OCI-LY3 (cell line): ENCODE data around the gene SRCAP.

Experiments used
- H2AFZ ChIP-seq: fragments of 200-600, 300-600 bp; shearing (Covaris generic); 2 replicates; pipeline ENCODE4 v1.6.0; 2014; ENCODE audit warnings: antibody characterized with exemption, low read depth, low read length
- H3K27ac ChIP-seq: fragments of 200-600, 300-600 bp; sonication (generic); 2 replicates; pipeline ENCODE4 v1.5.1; 2014; ENCODE audit warnings: mild to moderate bottlenecking, low read length, moderate library complexity, mixed read lengths
- H3K27me3 ChIP-seq: fragments of 200-600, 300-600 bp; sonication (generic); 2 replicates; pipeline ENCODE4 v1.6.1; 2014; ENCODE audit warnings: low read depth, low read length, mixed read lengths
- H3K36me3 ChIP-seq: fragments of 200-600, 300-600 bp; sonication (generic); replicated peaks from 2 replicates; pipeline ENCODE3; 2014; ENCODE audit warnings: low read depth, low read length, mixed read lengths
- H3K4me1 ChIP-seq: fragments of 300-600, 200-600 bp; sonication (generic); 2 replicates; pipeline ENCODE4 v1.6.1; 2014; ENCODE audit warnings: low read length, mixed read lengths
- H3K4me2 ChIP-seq: fragments of 200-600, 300-600 bp; sonication (generic); 2 replicates; pipeline ENCODE4 v1.6.1; 2014; ENCODE audit warnings: low read length, mixed read lengths
- H3K4me3 ChIP-seq: fragments of 300-600, 200-600 bp; sonication (generic); 2 replicates; pipeline ENCODE4 v1.5.1; 2014; ENCODE audit warnings: antibody characterized with exemption, mild to moderate bottlenecking, low read length, moderate library complexity
- H3K79me2 ChIP-seq: fragments of 300-600, 200-600 bp; shearing (Covaris generic); 2 replicates; pipeline ENCODE4 v1.6.1; 2014; ENCODE audit warnings: mild to moderate bottlenecking, low read length, mixed read lengths
- H3K9ac ChIP-seq: fragments of 300-600, 200-600 bp; shearing (Covaris generic); 2 replicates; pipeline ENCODE4 v1.6.0; 2014; ENCODE audit warnings: mild to moderate bottlenecking, low read length, moderate library complexity
- H3K9me3 ChIP-seq: fragments of 200-600, 300-600 bp; shearing (Covaris generic); 2 replicates; pipeline ENCODE4 v1.6.1; 2014; ENCODE audit warnings: low read length, mixed read lengths; ENCODE audit not compliant: insufficient read depth
- H4K20me1 ChIP-seq: fragments of 200-600, 300-600 bp; sonication (generic); 2 replicates; pipeline ENCODE4 v1.6.1; 2016; ENCODE audit warnings: low read length, mixed read lengths; ENCODE audit not compliant: insufficient read depth
- CTCF ChIP-seq: fragments of 200-600, 300-600 bp; sonication (generic); IDR thresholded peaks from 2 replicates; pipeline ENCODE4 v1.5.1; 2014; ENCODE audit warnings: antibody characterized with exemption, low read length, low read depth
- EZH2phosphoT487 ChIP-seq: fragments of 200-600 bp; shearing (Covaris generic); IDR thresholded peaks from 2 replicates; pipeline ENCODE4 v1.6.1; 2018; ENCODE audit warnings: antibody characterized with exemption, mixed run types, low read depth

Gene SRCAP

GRCh38 chr16:30760001-30760559, 61.1 kb downstream of the SRCAP start:
- H4K20me1 ChIP-seq: no peaks in the 10 kb centered on the region
- H3K4me1 ChIP-seq: peaks cover 17% of the 10 kb centered on the region
- H2AFZ ChIP-seq: no peak overlapping the region
- TF ChIP-seq CTCF (no peak), EZH2phosphoT487 (no peak)
- no peaks in the 10 kb centered on the region for H3K27me3 ChIP-seq
- peaks cover 20% of the 10 kb centered on the region for H3K79me2 ChIP-seq
- H3K9ac ChIP-seq: no peak overlapping the region
- no peak overlapping the region for H3K4me3 ChIP-seq
- no peak overlapping the region for H3K4me2 ChIP-seq
- H3K27ac ChIP-seq: no peak overlapping the region
- no peaks in the 10 kb centered on the region for H3K9me3 ChIP-seq
- peaks cover 21% of the 10 kb centered on the region for H3K36me3 ChIP-seq

- H3K9ac ChIP-seq: peak overlapping the region; percentile 57
- peaks cover 27% of the 10 kb centered on the region for H3K36me3 ChIP-seq
- peak overlapping the region; percentile 81 for H3K4me3 ChIP-seq
- no peaks in the 10 kb centered on the region for H3K27me3 ChIP-seq
- no peaks in the 10 kb centered on the region for H3K9me3 ChIP-seq
- H3K27ac ChIP-seq: no peak overlapping the region
- H3K4me1 ChIP-seq: peaks cover 17% of the 10 kb centered on the region
- H3K4me2 ChIP-seq: peak overlapping the region; percentile 71
- peaks cover 20% of the 10 kb centered on the region for H3K79me2 ChIP-seq
- no peak for TF ChIP-seq EZH2phosphoT487
- no peak for TF ChIP-seq CTCF
- H4K20me1 ChIP-seq: no peaks in the 10 kb centered on the region
- 0 out of 2 replicates have a peak overlapping the region, but pooled peaks have one; percentile 32 for H2AFZ ChIP-seq
These were observed 61.8 kb downstream of the SRCAP start for GRCh38 chr16:30760577-30761426.

- Histone ChIP-seq H3K4me3 (peak overlapping the region; percentile 81), H3K9ac (peak overlapping the region; percentile 57), H3K79me2 (peaks cover 20% of the 10 kb centered on the region), H2AFZ (peak overlapping the region; percentile 32; the same call in 1 of the 2 replicates), H3K36me3 (peaks cover 34% of the 10 kb centered on the region), H3K27ac (peak overlapping the region; percentile 18; the same call in 1 of the 2 replicates), H3K4me1 (peaks cover 17% of the 10 kb centered on the region), H3K4me2 (peak overlapping the region; percentile 71), H3K9me3 (no peaks in the 10 kb centered on the region), H4K20me1 (no peaks in the 10 kb centered on the region), H3K27me3 (no peaks in the 10 kb centered on the region)
- no peak for TF ChIP-seq EZH2phosphoT487
- no peak for TF ChIP-seq CTCF
These were observed 62.5 kb downstream of the SRCAP start for GRCh38 chr16:30761427-30761927.
